HL-60 (cell line): ENCODE results near the gene TTC22.

Source experiments
- DNase-seq, 2 experiments: peaks; one replicate each; pipeline ENCODE4 v3.0.0-alpha.2; 2010 to 2020; ENCODE audit warnings: low read depth in 1 of 2, low spot score in 1 of 2
- H3K27ac ChIP-seq: fragments of 250-450 bp; sonication (Bioruptor Pico); replicated peaks from 2 replicates; pipeline ENCODE4 v1.5.1; 2020; ENCODE audit warnings: mild to moderate bottlenecking, moderate library complexity
- H3K27me3 ChIP-seq: fragments of 250-450 bp; sonication (Bioruptor Pico); 2 replicates; pipeline ENCODE4 v1.5.1; 2021; ENCODE audit warnings: mild to moderate bottlenecking, moderate library complexity; ENCODE audit not compliant: insufficient read depth, poor library complexity, severe bottlenecking
- H3K4me3 ChIP-seq: replicated peaks from 2 replicates; pipeline ENCODE4 v1.5.1; 2011; ENCODE audit warnings: mild to moderate bottlenecking, control low read depth, low read length; ENCODE audit not compliant: insufficient read depth
- CTCF ChIP-seq: IDR thresholded peaks from one replicate; pipeline ENCODE4 v1.5.1; 2011; ENCODE audit warnings: low read length, control low read depth, inconsistent platforms; ENCODE audit not compliant: insufficient read depth
- GABPA ChIP-seq: IDR thresholded peaks from 2 replicates; pipeline ENCODE4 v1.6.1; 2012; ENCODE audit warnings: low read depth
- POLR2AphosphoS5 ChIP-seq: IDR thresholded peaks from 2 replicates; pipeline ENCODE4 v1.6.1; 2012; ENCODE audit warnings: low read depth
- REST ChIP-seq: IDR thresholded peaks from 2 replicates; pipeline ENCODE4 v1.6.1; 2012; ENCODE audit warnings: low read depth; ENCODE audit not compliant: insufficient replicate concordance
- SPI1 ChIP-seq: IDR thresholded peaks from 2 replicates; pipeline ENCODE4 v1.6.1; 2012; ENCODE audit warnings: low read depth, mild to moderate bottlenecking, borderline replicate concordance

TTC22 gene

GRCh38 chr1:54766726-54767125, 34.4 kb downstream of the TTC22 start:
- H3K27me3 ChIP-seq, result no peaks in the 10 kb centered on the region
- TF ChIP-seq REST (no peak), CTCF (no peak), SPI1 (no peak), POLR2AphosphoS5 (no peak), GABPA (no peak)
- no peak overlapping the region for H3K4me3 ChIP-seq
- no peak for DNase-seq
- H3K27ac ChIP-seq, result no peak overlapping the region

DNA sequence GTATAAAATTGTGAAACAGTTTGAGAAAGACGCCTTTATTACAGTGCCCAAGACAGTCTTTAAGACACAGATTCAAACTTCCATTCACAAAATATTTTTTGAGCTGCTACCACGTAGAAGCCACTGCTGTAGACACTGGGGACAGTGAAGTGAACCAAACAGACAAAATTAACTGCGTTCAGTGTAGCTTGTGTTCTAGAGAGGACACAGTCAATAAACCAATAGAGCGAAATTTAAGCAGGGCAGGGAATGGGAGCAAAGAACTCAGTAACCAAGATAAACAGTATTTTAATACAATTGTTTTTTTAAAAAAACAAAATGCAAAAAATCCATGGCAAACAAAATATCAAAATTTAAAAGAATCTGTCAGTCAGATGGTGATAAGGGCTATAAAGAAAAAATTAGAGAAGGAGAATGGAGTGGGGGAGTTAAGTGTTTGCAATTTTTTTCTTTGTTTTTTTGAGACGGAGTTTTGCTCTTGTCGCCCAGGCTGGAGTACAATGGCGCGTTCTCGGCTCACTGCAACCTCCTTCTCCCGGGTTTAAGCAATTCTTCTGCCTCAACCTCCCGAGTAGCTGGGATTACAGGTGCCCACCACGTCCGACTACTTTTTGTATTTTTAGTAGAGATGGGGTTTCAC, 36.1 kb downstream of the TTC22 start:
- no peak for DNase-seq
- no peak for TF ChIP-seq POLR2AphosphoS5
- TF ChIP-seq CTCF, result no peak
- H3K27me3 ChIP-seq, result no peaks in the 10 kb centered on the region
- H3K4me3 ChIP-seq, result peak overlapping the region; percentile 42
- H3K27ac ChIP-seq, result peak overlapping the region; percentile 64

- H3K4me3 ChIP-seq, result peak within 1 kb of the TSS; percentile 96
- peak within 1 kb of the TSS; percentile 75 for H3K27ac ChIP-seq
- H3K27me3 ChIP-seq, result no peaks in the 10 kb centered on the region
- DNase-seq, result peak; percentile 98
- TF ChIP-seq CTCF, result no peak
- peak; percentile 87 for TF ChIP-seq GABPA
- TF ChIP-seq POLR2AphosphoS5, result peak; percentile 90; the same call in 1 of the 2 replicates
- TF ChIP-seq REST, result peak; percentile 14
- peak; percentile 53; the same call in 1 of the 2 replicates for TF ChIP-seq SPI1
Measured at GRCh38 chr1:54764133-54764921, 36.8 kb downstream of the TTC22 start, which contains the start of gene PARS2. TSS of gene PARS2 (minus strand) at chr1:54764523. CDS start at chr1:54759161, 5,362 bp downstream.
